Mesendoderm (in vitro differentiated cells): ENCODE measurements around the gene KDM5A.

ENCODE experiments used
- DNase-seq: peaks from one replicate; pipeline ENCODE4 v3.0.0; 2013
- H2AK5ac ChIP-seq: 2 replicates; pipeline ENCODE4 v1.6.1; 2013; ENCODE audit warnings: low read length, inconsistent platforms
- H2BK120ac ChIP-seq: 2 replicates; pipeline ENCODE4 v1.6.1; 2013; ENCODE audit warnings: low read depth, mild to moderate bottlenecking, low read length, moderate library complexity, mixed read lengths
- H2BK15ac ChIP-seq: replicated peaks from 2 replicates; pipeline ENCODE4 v1.6.1; 2013; ENCODE audit warnings: low read depth, mild to moderate bottlenecking, moderate library complexity
- H2BK5ac ChIP-seq: 2 replicates; pipeline ENCODE4 v1.6.1; 2013; ENCODE audit warnings: low read length, inconsistent platforms
- H3K18ac ChIP-seq: 2 replicates; pipeline ENCODE4 v1.6.1; 2013; ENCODE audit warnings: mild to moderate bottlenecking, low read length, mixed read lengths
- H3K23ac ChIP-seq: one replicate; pipeline ENCODE4 v1.6.1; 2013; ENCODE audit warnings: low read length
- H3K27ac ChIP-seq: 2 replicates; pipeline ENCODE4 v1.5.1; 2013; ENCODE audit warnings: low read depth, mild to moderate bottlenecking, inconsistent platforms, low read length, moderate library complexity
- H3K27me3 ChIP-seq: 2 replicates; pipeline ENCODE4 v1.6.1; 2013; ENCODE audit warnings: low read length, control low read depth, mild to moderate bottlenecking, inconsistent platforms; ENCODE audit not compliant: insufficient read depth, poor library complexity
- H3K36me3 ChIP-seq: 2 replicates; pipeline ENCODE4 v1.6.1; 2013; ENCODE audit warnings: low read length, inconsistent platforms; ENCODE audit not compliant: control insufficient read depth, insufficient read depth
- H3K4ac ChIP-seq: one replicate; pipeline ENCODE4 v1.6.1; 2013; ENCODE audit warnings: low read depth, mild to moderate bottlenecking, low read length, moderate library complexity
- H3K4me1 ChIP-seq: 2 replicates; pipeline ENCODE4 v1.6.1; 2013; ENCODE audit warnings: low read depth, low read length, inconsistent platforms; ENCODE audit not compliant: control insufficient read depth
- H3K4me2 ChIP-seq: 2 replicates; pipeline ENCODE4 v1.6.1; 2013; ENCODE audit warnings: low read length
- H3K4me3 ChIP-seq: 2 replicates; pipeline ENCODE4 v1.5.1; 2013; ENCODE audit warnings: mild to moderate bottlenecking, low read length
- H3K56ac ChIP-seq: one replicate; pipeline ENCODE4 v1.6.1; 2013; ENCODE audit warnings: low read length
- H3K79me1 ChIP-seq: 2 replicates; pipeline ENCODE4 v1.6.1; 2013; ENCODE audit warnings: low read length, inconsistent platforms
- H3K79me2 ChIP-seq: 2 replicates; pipeline ENCODE4 v1.6.1; 2013; ENCODE audit warnings: mild to moderate bottlenecking, low read length; ENCODE audit not compliant: control insufficient read depth, insufficient read depth
- H3K9ac ChIP-seq: 2 replicates; pipeline ENCODE4 v1.6.1; 2013; ENCODE audit warnings: low read length, inconsistent platforms
- H4K5ac ChIP-seq: one replicate; pipeline ENCODE4 v1.6.1; 2013; ENCODE audit warnings: low read length
- H4K8ac ChIP-seq: one replicate; pipeline ENCODE4 v1.6.1; 2013; ENCODE audit warnings: low read depth, mild to moderate bottlenecking, control low read depth, low read length, moderate library complexity
- WGBS: extraction: QIAGEN DNeasy Blood & Tissue Kit; methylation state at CpG from one replicate; pipeline ENCODE4 v1.1.7; 2013; ENCODE audit warnings: low lambda C conversion rate, missing lambda C conversion rate; ENCODE audit not compliant: insufficient coverage; ENCODE audit errors: extremely low coverage; 5-methylcytosine and 5-hydroxymethylcytosine counted together

KDM5A gene

DNA sequence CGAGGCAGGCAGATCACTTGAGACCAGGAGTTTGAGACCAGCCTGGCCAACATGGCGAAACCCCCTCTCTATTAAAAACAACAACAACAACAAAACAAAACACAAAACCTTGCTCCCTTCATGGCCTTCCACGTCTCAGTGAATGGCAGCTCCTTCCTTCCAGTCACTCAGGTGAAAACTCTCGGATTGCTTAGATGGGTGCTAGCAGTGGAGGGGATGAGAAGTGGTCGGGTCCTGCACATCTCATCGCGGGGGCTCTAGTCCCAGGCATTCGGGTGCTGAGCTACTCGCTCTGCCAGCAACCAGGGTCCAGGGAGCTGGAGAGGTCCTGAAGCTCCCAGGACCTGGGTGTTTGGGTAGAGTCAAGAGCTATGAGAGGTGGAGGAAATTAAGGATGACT, 134.2 kb downstream of the KDM5A start:
- Histone ChIP-seq H3K18ac (no peak overlapping the region), H3K23ac (no peak overlapping the region), H3K4ac (no peak overlapping the region), H3K27me3 (no peaks in the 10 kb centered on the region), H3K79me2 (no peaks in the 10 kb centered on the region), H3K9ac (no peak overlapping the region), H3K36me3 (no peaks in the 10 kb centered on the region), H4K5ac (no peak overlapping the region), H2BK5ac (peak overlapping the region; percentile 41), H3K4me2 (no peak overlapping the region), H3K4me3 (no peak overlapping the region), H3K4me1 (peaks cover 8% of the 10 kb centered on the region), H2BK15ac (no peak overlapping the region), H3K56ac (peak overlapping the region; percentile 25), H4K8ac (no peak overlapping the region), H3K27ac (no peak overlapping the region), H3K79me1 (no peaks in the 10 kb centered on the region), H2BK120ac (no peak overlapping the region), H2AK5ac (no peak overlapping the region)
- no peak for DNase-seq
- no CpG with 5 or more reads among the region's 9 CpGs for WGBS

DNA sequence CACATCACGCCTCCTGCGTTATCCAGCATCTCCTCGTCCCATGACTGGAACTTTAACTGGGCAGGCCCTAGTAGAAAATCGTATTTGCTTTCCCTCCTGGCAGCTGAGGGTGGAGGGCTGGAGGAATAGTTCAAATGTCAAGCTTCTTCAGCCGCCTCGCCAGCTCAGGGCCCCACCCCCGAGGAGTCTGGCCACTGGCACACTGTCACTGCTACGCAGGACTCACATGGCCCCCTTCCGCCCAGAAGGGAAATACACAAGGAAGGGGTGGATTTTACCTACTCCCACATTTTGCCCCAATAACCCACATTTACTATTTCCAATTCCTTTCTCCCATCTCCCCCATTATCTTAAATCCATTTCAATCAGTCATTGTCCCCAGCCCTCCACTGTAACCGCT, 135.1 kb downstream of the KDM5A start:
- peak; percentile 50 for DNase-seq
- no peak overlapping the region for H2BK15ac ChIP-seq
- no peak overlapping the region for H2BK5ac ChIP-seq
- peaks cover 8% of the 10 kb centered on the region for H3K4me1 ChIP-seq
- no peaks in the 10 kb centered on the region for H3K27me3 ChIP-seq
- H3K56ac ChIP-seq: peak overlapping the region; percentile 65
- no peak overlapping the region for H3K4me2 ChIP-seq
- no peaks in the 10 kb centered on the region for H3K79me1 ChIP-seq
- no peak overlapping the region for H4K8ac ChIP-seq
- no peak overlapping the region for H3K18ac ChIP-seq
- no peak overlapping the region for H3K23ac ChIP-seq
- 100% methylated on average over 1 of the region's 10 CpGs for WGBS
- no peak overlapping the region for H3K4me3 ChIP-seq
- no peaks in the 10 kb centered on the region for H3K79me2 ChIP-seq
- no peak overlapping the region for H3K27ac ChIP-seq
- no peaks in the 10 kb centered on the region for H3K36me3 ChIP-seq
- H4K5ac ChIP-seq: no peak overlapping the region
- no peak overlapping the region for H2BK120ac ChIP-seq
- no peak overlapping the region for H3K4ac ChIP-seq
- no peak overlapping the region for H2AK5ac ChIP-seq
- H3K9ac ChIP-seq: no peak overlapping the region

DNA sequence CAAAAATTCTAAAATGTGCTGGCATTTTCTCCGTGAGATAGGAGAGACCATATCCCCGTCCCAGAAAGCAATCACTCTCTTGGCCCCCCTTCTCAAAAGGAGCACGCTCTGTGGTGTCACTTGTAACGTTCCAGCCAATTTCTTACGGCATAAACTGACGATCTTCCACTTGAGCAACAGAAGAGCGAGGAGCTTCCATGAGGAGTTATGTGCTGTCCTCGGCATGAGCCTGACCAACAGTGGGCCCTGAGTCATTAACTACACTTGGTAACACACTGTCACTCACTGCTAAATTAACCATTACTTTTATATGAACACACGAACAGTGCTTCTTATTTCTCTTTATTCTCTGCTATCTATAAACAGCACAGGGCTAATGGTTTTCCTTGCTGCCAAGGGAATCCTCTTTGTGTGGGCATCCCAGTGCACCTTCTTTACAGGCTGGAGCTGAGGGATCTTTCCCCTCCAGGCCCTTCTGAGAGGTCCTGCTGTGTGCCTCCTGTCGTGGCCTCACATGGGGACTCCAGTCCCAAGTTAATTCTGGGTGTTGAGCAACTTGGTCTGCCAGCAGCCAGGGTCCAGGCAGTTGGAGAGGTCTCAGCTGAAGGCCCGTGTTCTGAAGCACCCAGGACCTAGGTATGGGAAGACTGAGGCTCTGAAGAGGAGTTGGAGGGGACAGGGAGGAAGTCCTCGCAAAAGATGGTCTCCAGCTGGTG, 135.8 kb downstream of the KDM5A start:
- no peak for DNase-seq
- Histone ChIP-seq H3K4ac (no peak overlapping the region), H2AK5ac (peak overlapping the region; percentile 73), H3K4me1 (peaks cover 8% of the 10 kb centered on the region), H3K56ac (no peak overlapping the region), H2BK15ac (no peak overlapping the region), H3K79me2 (no peaks in the 10 kb centered on the region), H4K5ac (no peak overlapping the region), H3K27ac (no peak overlapping the region), H4K8ac (no peak overlapping the region), H3K18ac (no peak overlapping the region), H3K9ac (no peak overlapping the region), H3K4me2 (no peak overlapping the region), H3K27me3 (no peaks in the 10 kb centered on the region), H3K36me3 (no peaks in the 10 kb centered on the region), H3K4me3 (no peak overlapping the region), H2BK5ac (no peak overlapping the region), H3K23ac (no peak overlapping the region), H2BK120ac (no peak overlapping the region), H3K79me1 (no peaks in the 10 kb centered on the region)
- WGBS: no CpG with 5 or more reads among the region's 12 CpGs

GRCh38 chr12:252636-253035, 136.5 kb downstream of the KDM5A start:
- Histone ChIP-seq H3K4ac (no peak overlapping the region), H2BK5ac (no peak overlapping the region), H3K9ac (no peak overlapping the region), H2BK120ac (no peak overlapping the region), H3K27me3 (no peaks in the 10 kb centered on the region), H3K79me2 (no peaks in the 10 kb centered on the region), H3K56ac (no peak overlapping the region), H3K18ac (no peak overlapping the region), H2AK5ac (no peak overlapping the region), H3K4me2 (no peak overlapping the region), H4K5ac (no peak overlapping the region), H3K23ac (no peak overlapping the region), H3K79me1 (no peaks in the 10 kb centered on the region), H3K4me3 (no peak overlapping the region), H3K4me1 (peaks cover 8% of the 10 kb centered on the region), H3K27ac (no peak overlapping the region), H3K36me3 (no peaks in the 10 kb centered on the region), H4K8ac (no peak overlapping the region), H2BK15ac (no peak overlapping the region)
- WGBS: no CpG with 5 or more reads among the region's 5 CpGs
- no peak for DNase-seq

GRCh38 chr12:247271-247670, 141.8 kb downstream of the KDM5A start:
- no peak overlapping the region for H2BK15ac ChIP-seq
- no peak overlapping the region for H2AK5ac ChIP-seq
- no peak overlapping the region for H2BK120ac ChIP-seq
- H3K36me3 ChIP-seq: no peaks in the 10 kb centered on the region
- no peak overlapping the region for H3K4ac ChIP-seq
- no peak overlapping the region for H4K5ac ChIP-seq
- no peak overlapping the region for H2BK5ac ChIP-seq
- H3K23ac ChIP-seq: no peak overlapping the region
- no peak overlapping the region for H3K4me3 ChIP-seq
- no peaks in the 10 kb centered on the region for H3K4me1 ChIP-seq
- H3K79me1 ChIP-seq: no peaks in the 10 kb centered on the region
- H3K18ac ChIP-seq: no peak overlapping the region
- no peaks in the 10 kb centered on the region for H3K79me2 ChIP-seq
- no peak overlapping the region for H3K27ac ChIP-seq
- WGBS: no CpG with 5 or more reads among the region's 3 CpGs
- DNase-seq: no peak
- no peak overlapping the region for H3K56ac ChIP-seq
- no peak overlapping the region for H3K9ac ChIP-seq
- no peak overlapping the region for H3K4me2 ChIP-seq
- no peak overlapping the region for H4K8ac ChIP-seq
- no peaks in the 10 kb centered on the region for H3K27me3 ChIP-seq

GRCh38 chr12:243381-243780, 145.7 kb downstream of the KDM5A start:
- H2BK15ac ChIP-seq: no peak overlapping the region
- H2AK5ac ChIP-seq: no peak overlapping the region
- H3K4ac ChIP-seq: no peak overlapping the region
- no peak overlapping the region for H3K27ac ChIP-seq
- no peak overlapping the region for H3K23ac ChIP-seq
- WGBS: no CpG with 5 or more reads among the region's 4 CpGs
- no peak overlapping the region for H3K4me3 ChIP-seq
- H3K4me1 ChIP-seq: no peaks in the 10 kb centered on the region
- H3K79me2 ChIP-seq: no peaks in the 10 kb centered on the region
- no peaks in the 10 kb centered on the region for H3K36me3 ChIP-seq
- no peak overlapping the region for H4K5ac ChIP-seq
- no peak overlapping the region for H3K18ac ChIP-seq
- no peaks in the 10 kb centered on the region for H3K27me3 ChIP-seq
- H3K56ac ChIP-seq: no peak overlapping the region
- H3K4me2 ChIP-seq: no peak overlapping the region
- DNase-seq: no peak
- H3K9ac ChIP-seq: no peak overlapping the region
- H3K79me1 ChIP-seq: no peaks in the 10 kb centered on the region
- no peak overlapping the region for H2BK120ac ChIP-seq
- no peak overlapping the region for H2BK5ac ChIP-seq
- no peak overlapping the region for H4K8ac ChIP-seq
